T-cell (primary cell): ENCODE results near the gene PPME1. TPM values are rescaled to one million over a fixed set of nuclear protein-coding genes. Genes with fewer than 3 reads are reported as not detected.

Source experiments
- ATAC-seq, 4 experiments: fragments of 200-7000 bp in 3 of 4; fragments of 150-1000 bp in 1 of 4; cut with Tn5 transposase; replicated peaks in 1 of 4; 1 replicate in 3 of 4; 2 replicates in 1 of 4; pipeline ENCODE4 v1.10.0; 2021; ENCODE audit warnings: moderate library complexity in 3 of 4, mild to moderate bottlenecking in 2 of 4, moderate number of reproducible peaks in 1 of 4
- CTCF ChIA-PET, 2 donors: fragments of 300-600 bp; sonication (Branson Sonifier 250); formaldehyde crosslinking; loops; one replicate each; lab custom pipeline; 2022; ENCODE audit warnings: antibody characterized with exemption in 2 of 2; lab: Charles Lee
- POLR2A ChIA-PET, 2 donors: fragments of 300-600 bp; sonication (Branson Sonifier 250); formaldehyde crosslinking; loops; one replicate each; lab custom pipeline; 2022; ENCODE audit warnings: antibody characterized with exemption in 2 of 2; lab: Charles Lee
- DNase-seq, 35 experiments: peaks; one replicate each; pipeline versions ENCODE4 v3.0.0 to v3.0.0-alpha.2; 2013 to 2023
- H3K27ac ChIP-seq: one replicate; pipeline ENCODE4 v1.5.1; 2013; ENCODE audit warnings: low read length
- H3K27me3 ChIP-seq, 2 experiments: replicated peaks in 1 of 2; 1 replicate in 1 of 2; 2 replicates in 1 of 2; pipeline versions ENCODE4 v1.6.1 to v1.7.0; 2013; ENCODE audit warnings: low read length in 1 of 2, mixed read lengths in 1 of 2; ENCODE audit not compliant: control insufficient read depth in 2 of 2, insufficient read depth in 2 of 2; ENCODE audit errors: extremely low read depth in 1 of 2
- H3K36me3 ChIP-seq, 2 donors: 1 replicate in 1 of 2; 2 replicates in 1 of 2; pipeline versions ENCODE4 v1.6.1 to v1.7.0; 2013; ENCODE audit warnings: low read length in 1 of 2; ENCODE audit not compliant: control insufficient read depth in 2 of 2, insufficient read depth in 1 of 2; ENCODE audit errors: extremely low read depth in 1 of 2
- H3K4me1 ChIP-seq, 2 experiments: 1 replicate in 1 of 2; 2 replicates in 1 of 2; pipeline versions ENCODE4 v1.6.1 to v1.7.0; 2013; ENCODE audit warnings: low read length in 2 of 2, mixed read lengths in 1 of 2; ENCODE audit not compliant: insufficient read depth in 2 of 2, control insufficient read depth in 1 of 2; ENCODE audit errors: extremely low read depth in 1 of 2
- H3K4me3 ChIP-seq, 2 donors: 1 replicate in 1 of 2; 2 replicates in 1 of 2; pipeline versions ENCODE4 v1.5.1 to v1.7.0; 2013; ENCODE audit warnings: mild to moderate bottlenecking in 2 of 2, low read length in 1 of 2, moderate library complexity in 1 of 2; ENCODE audit not compliant: control insufficient read depth in 1 of 2; ENCODE audit errors: extremely low read depth in 1 of 2
- H3K9me3 ChIP-seq: 2 replicates; pipeline ENCODE4 v1.7.0; 2013
- H3K27ac Mint-ChIP-seq, 2 donors: one replicate each; pipeline ENCODE4 v1.8.0; 2020 to 2021; ENCODE audit warnings: mild to moderate bottlenecking in 2 of 2, mixed read lengths in 2 of 2
- H3K27me3 Mint-ChIP-seq, 2 donors: one replicate each; pipeline ENCODE4 v1.8.0; 2021 to 2022; ENCODE audit warnings: mixed read lengths in 2 of 2
- H3K36me3 Mint-ChIP-seq: one replicate; pipeline ENCODE4 v1.8.0; 2021; ENCODE audit warnings: mixed read lengths
- H3K4me1 Mint-ChIP-seq, 3 donors: one replicate each; pipeline ENCODE4 v1.8.0; 2020 to 2022; ENCODE audit warnings: mixed read lengths in 3 of 3, mild to moderate bottlenecking in 1 of 3
- H3K4me3 Mint-ChIP-seq, 3 donors: one replicate each; pipeline ENCODE4 v1.8.0; 2020 to 2022; ENCODE audit warnings: mild to moderate bottlenecking in 3 of 3, mixed read lengths in 3 of 3, moderate library complexity in 3 of 3
- H3K9me3 Mint-ChIP-seq, 3 donors: one replicate each; pipeline ENCODE4 v1.8.0; 2020 to 2022; ENCODE audit warnings: mixed read lengths in 3 of 3
- WGBS: methylation state at CpG from one replicate; pipeline ENCODE4 v1.1.5; 2013; ENCODE audit warnings: missing lambda C conversion rate; ENCODE audit not compliant: insufficient coverage; 5-methylcytosine and 5-hydroxymethylcytosine counted together
- total RNA-seq, 35 experiments: library from RNA in 6 of 35; stranded (reverse) in 6 of 35; fragments of 120-200 nt in 1 of 35; gene quantifications; one replicate each; pipeline versions ENCODE4 v1.2.1 to v1.2.4 and lab custom pipeline; 2013 to 2026

Gene PPME1
- total RNA-seq, 5 donors from 2014 or later (not counting 1 experiment from before 2014, with no cell fraction given): 17.1 to 21.1 (median 18.6) TPM

DNA sequence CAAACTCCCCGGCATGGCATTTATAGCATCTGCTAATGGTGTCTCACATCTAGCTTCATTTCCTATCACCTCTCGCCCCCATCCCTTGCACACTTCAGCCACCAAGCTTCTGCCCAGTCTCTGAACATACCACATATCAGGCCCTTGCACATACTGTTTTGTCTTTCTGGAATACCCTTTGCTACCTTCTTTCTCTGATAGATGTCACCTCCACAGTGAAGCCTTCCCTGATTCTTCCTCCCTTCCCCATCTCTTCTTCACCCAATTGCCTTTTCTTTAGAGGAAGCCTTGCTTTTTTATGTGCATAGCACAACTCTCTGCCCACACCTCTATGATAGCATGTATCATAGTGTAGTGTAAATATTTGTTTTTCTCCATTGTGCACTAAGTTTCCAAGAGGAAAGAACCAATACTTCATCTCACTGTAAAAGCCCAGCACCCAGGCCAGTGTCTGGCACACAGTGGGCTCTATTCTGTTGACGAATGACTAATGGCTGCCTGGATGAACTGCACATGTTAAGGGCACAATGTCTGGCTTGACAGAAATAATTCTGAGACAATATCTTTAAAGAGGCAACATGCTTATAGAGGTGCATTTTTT lies 112.6 kb downstream of the PPME1 start:
- H3K27ac Mint-ChIP-seq: no peak overlapping the region
- no peak overlapping the region for H3K27ac ChIP-seq
- POLR2A ChIA-PET: no interaction called here
- H3K4me1 ChIP-seq: peaks cover 3 to 9% of the 10 kb centered on the region in 2 experiments
- ATAC-seq: no peak
- H3K27me3 Mint-ChIP-seq: no peaks in the 10 kb centered on the region
- H3K9me3 ChIP-seq: no peaks in the 10 kb centered on the region
- 53% methylated on average over 2 of the region's 3 CpGs for WGBS
- H3K36me3 Mint-ChIP-seq: no peaks in the 10 kb centered on the region
- no peaks in the 10 kb centered on the region for H3K9me3 Mint-ChIP-seq
- no peaks in the 10 kb centered on the region for H3K4me1 Mint-ChIP-seq
- CTCF ChIA-PET: no interaction called here
- H3K4me3 ChIP-seq: no peak overlapping the region
- DNase-seq: no peak
- H3K4me3 Mint-ChIP-seq: no peak overlapping the region
- no peaks in the 10 kb centered on the region for H3K36me3 ChIP-seq
- H3K27me3 ChIP-seq: no peaks in the 10 kb centered on the region

DNA sequence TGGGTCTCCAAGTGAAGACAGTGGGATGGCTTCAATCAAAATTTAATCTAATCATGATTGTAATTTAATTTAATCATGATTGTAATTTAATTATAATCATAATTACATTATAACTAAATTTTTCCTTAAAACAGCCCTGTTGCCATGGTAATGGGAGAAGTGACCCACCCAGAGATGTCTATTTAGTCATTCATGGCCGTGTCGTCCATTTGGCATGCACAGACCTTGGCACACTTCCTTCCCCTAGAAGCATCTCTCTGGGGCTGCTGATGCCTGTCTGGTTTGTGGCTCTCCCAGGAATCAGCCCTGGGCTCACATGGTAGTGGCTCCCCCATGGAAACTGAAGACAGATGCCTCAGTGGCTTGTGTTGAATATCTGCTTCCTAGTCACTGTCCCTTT lies 113.4 kb downstream of the PPME1 start:
- WGBS: no CpG with 5 or more reads among the region's 2 CpGs
- DNase-seq: no peak
- no peaks in the 10 kb centered on the region for H3K27me3 ChIP-seq
- H3K4me1 Mint-ChIP-seq: no peaks in the 10 kb centered on the region
- H3K27me3 Mint-ChIP-seq: no peaks in the 10 kb centered on the region
- no peaks in the 10 kb centered on the region for H3K9me3 Mint-ChIP-seq
- H3K27ac ChIP-seq: no peak overlapping the region
- no peak overlapping the region for H3K4me3 Mint-ChIP-seq
- ChIA-PET CTCF (no interaction called here), POLR2A (no interaction called here)
- no peak overlapping the region for H3K4me3 ChIP-seq
- no peaks in the 10 kb centered on the region for H3K9me3 ChIP-seq
- H3K36me3 ChIP-seq: no peaks in the 10 kb centered on the region
- H3K27ac Mint-ChIP-seq: no peak overlapping the region
- no peaks in the 10 kb centered on the region for H3K36me3 Mint-ChIP-seq
- H3K4me1 ChIP-seq: peaks cover 5 to 9% of the 10 kb centered on the region in 2 experiments
- ATAC-seq: no peak

DNA sequence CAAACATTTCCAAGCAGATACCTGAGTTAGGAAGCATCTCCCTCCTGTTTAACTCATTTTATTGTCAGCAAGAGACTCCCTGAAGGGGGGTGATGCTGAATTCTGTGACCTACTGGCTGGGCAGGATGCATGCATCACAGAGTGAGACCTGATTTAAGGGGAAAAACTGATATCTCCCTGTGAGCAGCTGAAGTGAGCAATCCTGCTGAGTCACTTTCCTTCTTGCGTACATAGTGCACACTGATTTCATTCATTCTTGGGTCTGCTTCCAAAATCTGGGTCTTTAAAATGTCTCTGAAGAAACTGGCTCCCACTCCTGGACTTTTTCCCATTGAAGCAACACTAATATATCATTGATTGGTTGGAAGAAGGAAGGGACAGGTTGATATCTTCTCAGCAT lies 117.1 kb downstream of the PPME1 start:
- WGBS: no CpG with 5 or more reads among the region's 1 CpG
- Histone ChIP-seq H3K27me3 (no peaks in the 10 kb centered on the region), H3K36me3 (no peaks in the 10 kb centered on the region), H3K4me3 (no peak overlapping the region), H3K9me3 (no peaks in the 10 kb centered on the region), H3K27ac (no peak overlapping the region), H3K4me1 (peaks cover under 1 to 5% of the 10 kb centered on the region in 2 experiments)
- Mint-ChIP-seq H3K9me3 (no peaks in the 10 kb centered on the region), H3K4me3 (no peak overlapping the region), H3K4me1 (no peaks in the 10 kb centered on the region), H3K27me3 (peaks cover 4 to 8% of the 10 kb centered on the region in 2 donors), H3K27ac (no peak overlapping the region), H3K36me3 (no peaks in the 10 kb centered on the region)
- DNase-seq (no peak), ATAC-seq (no peak)
- CTCF ChIA-PET: no interaction called here
- POLR2A ChIA-PET: no interaction called here

DNA sequence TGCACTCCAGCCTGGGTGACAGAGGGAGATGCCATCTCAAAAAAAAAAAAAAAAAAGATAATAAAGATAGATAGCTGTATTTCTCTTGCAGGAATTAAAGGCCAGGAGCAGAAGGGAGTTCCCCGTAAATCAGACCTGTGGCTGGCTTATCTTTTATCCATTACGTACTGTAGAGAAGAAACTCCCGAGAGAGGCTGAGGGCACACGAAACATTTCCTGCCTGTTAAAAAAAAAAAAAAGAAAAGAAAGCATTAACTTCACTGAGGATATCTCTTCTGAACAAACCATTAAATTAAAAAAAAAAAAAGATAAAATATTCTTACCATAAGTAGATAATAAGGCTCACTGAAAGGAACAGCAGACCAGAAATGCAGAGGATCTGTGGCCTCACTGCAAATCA lies 117.8 kb downstream of the PPME1 start:
- WGBS: no CpG with 5 or more reads among the region's 4 CpGs
- no peak overlapping the region for H3K27ac Mint-ChIP-seq
- POLR2A ChIA-PET: no interaction called here
- Histone ChIP-seq H3K27me3 (no peaks in the 10 kb centered on the region), H3K36me3 (no peaks in the 10 kb centered on the region), H3K4me1 (peaks cover 0 to 5% of the 10 kb centered on the region in 2 experiments), H3K9me3 (no peaks in the 10 kb centered on the region), H3K27ac (no peak overlapping the region), H3K4me3 (no peak overlapping the region)
- peaks cover 0 to under 1% (median under 1%) of the 10 kb centered on the region in 3 donors for H3K9me3 Mint-ChIP-seq
- CTCF ChIA-PET: no interaction called here
- DNase-seq: peak in 1 of 35 experiments; percentile 12
- H3K36me3 Mint-ChIP-seq: no peaks in the 10 kb centered on the region
- peaks cover 9 to 10% of the 10 kb centered on the region in 2 donors for H3K27me3 Mint-ChIP-seq
- H3K4me1 Mint-ChIP-seq: no peaks in the 10 kb centered on the region
- no peak overlapping the region for H3K4me3 Mint-ChIP-seq
- peak in 1 of 4 experiments; percentile 69 for ATAC-seq

DNA sequence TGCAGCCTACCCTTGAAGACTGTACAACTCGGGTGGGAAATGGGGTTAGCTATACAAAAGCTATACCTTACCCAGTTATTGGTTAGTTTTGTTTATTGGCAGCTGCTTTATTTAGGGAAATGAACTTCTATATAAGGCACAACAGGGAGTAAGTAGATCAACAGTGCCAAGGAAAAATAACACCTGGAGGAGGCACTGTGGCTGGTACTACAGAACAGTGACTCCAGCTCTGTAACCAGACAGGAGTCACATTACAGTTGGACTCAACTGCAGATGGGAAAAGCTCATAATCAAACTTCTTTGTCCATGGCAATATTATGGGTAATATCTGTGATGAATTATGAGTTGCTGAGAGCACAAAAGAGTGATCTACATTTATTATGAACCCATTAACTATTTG lies 126.4 kb downstream of the PPME1 start:
- H3K36me3 Mint-ChIP-seq: no peaks in the 10 kb centered on the region
- H3K9me3 ChIP-seq: no peaks in the 10 kb centered on the region
- ChIA-PET CTCF (no interaction called here), POLR2A (interaction anchor here in 1 of 2 donors (1.2 kb wide), 1 partner anchor 28 kb away, joined by 6 read pairs; no protein-coding TSS in a partner anchor)
- no peak overlapping the region for H3K4me3 Mint-ChIP-seq
- peaks cover 10 to 35% of the 10 kb centered on the region in 2 donors for H3K27me3 Mint-ChIP-seq
- H3K4me1 ChIP-seq: peaks cover 0 to 6% of the 10 kb centered on the region in 2 experiments
- WGBS: no CpG with 5 or more reads among the region's 1 CpG
- ATAC-seq (no peak), DNase-seq (no peak)
- peaks cover 4 to 13% (median 9%) of the 10 kb centered on the region in 3 donors for H3K4me1 Mint-ChIP-seq
- no peaks in the 10 kb centered on the region for H3K36me3 ChIP-seq
- H3K27ac ChIP-seq: no peak overlapping the region
- H3K27me3 ChIP-seq: peaks cover 0 to 5% of the 10 kb centered on the region in 2 experiments
- no peak overlapping the region for H3K4me3 ChIP-seq
- H3K9me3 Mint-ChIP-seq: peaks cover 0 to 4% (median 3%) of the 10 kb centered on the region in 3 donors
- no peak overlapping the region for H3K27ac Mint-ChIP-seq

DNA sequence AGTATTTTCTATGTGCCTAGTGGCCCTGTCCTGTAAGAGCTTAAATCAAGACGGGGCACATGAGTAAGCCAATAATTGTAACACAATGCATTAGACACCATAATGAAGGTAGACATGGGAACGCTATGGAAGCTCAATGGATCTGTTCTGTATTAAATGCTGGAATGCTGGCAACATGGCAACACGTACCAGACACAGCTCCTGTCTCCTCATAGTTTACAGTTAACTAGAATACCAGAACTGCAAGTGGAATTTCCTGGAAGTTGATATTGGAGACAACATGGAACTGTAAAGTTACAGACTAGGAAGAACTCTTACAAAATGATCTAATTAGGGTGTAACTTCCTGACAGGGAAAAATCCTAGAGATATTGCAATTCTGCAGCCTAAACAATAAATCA lies 127.9 kb downstream of the PPME1 start:
- no peak for DNase-seq
- CTCF ChIA-PET: interaction anchor here in 1 of 2 donors (0.6 kb wide), 1 partner anchor 834 kb away, joined by 3 read pairs; no protein-coding TSS in a partner anchor
- H3K4me3 Mint-ChIP-seq: no peak overlapping the region
- peaks cover 0 to 6% of the 10 kb centered on the region in 2 experiments for H3K4me1 ChIP-seq
- no peak overlapping the region for H3K27ac ChIP-seq
- H3K9me3 ChIP-seq: no peaks in the 10 kb centered on the region
- WGBS: no CpG with 5 or more reads among the region's 3 CpGs
- H3K36me3 Mint-ChIP-seq: no peaks in the 10 kb centered on the region
- ATAC-seq: no peak
- H3K27ac Mint-ChIP-seq: no peak overlapping the region
- peaks cover 0 to 11% of the 10 kb centered on the region in 2 experiments for H3K27me3 ChIP-seq
- H3K36me3 ChIP-seq: no peaks in the 10 kb centered on the region
- POLR2A ChIA-PET: no interaction called here
- no peak overlapping the region for H3K4me3 ChIP-seq
- H3K9me3 Mint-ChIP-seq: peaks cover 0 to 2% (median 2%) of the 10 kb centered on the region in 3 donors
- peaks cover 4 to 13% (median 9%) of the 10 kb centered on the region in 3 donors for H3K4me1 Mint-ChIP-seq
- peaks cover 5 to 33% of the 10 kb centered on the region in 2 donors for H3K27me3 Mint-ChIP-seq
